Measurements from ENCODE around the gene SNRNP25.

DNA sequence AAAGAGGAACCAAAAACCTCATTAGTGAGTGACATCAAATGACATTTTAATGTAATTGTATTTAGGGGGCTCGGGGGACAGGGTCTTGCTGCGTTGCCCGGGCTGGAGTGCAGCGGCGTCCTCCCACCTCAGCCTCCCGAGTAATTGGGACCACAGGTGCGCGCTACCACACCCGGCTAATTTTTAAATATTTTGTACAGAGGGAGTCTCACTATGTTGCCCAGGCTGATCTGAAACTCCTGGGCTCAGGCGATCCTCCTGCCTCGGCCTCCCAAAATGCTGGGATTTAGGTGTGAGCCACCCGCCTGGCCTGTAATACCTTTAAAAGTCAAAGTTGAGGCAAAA is 581 bp downstream of the SNRNP25 start:
- TF ChIP-seq, protein P1, sequence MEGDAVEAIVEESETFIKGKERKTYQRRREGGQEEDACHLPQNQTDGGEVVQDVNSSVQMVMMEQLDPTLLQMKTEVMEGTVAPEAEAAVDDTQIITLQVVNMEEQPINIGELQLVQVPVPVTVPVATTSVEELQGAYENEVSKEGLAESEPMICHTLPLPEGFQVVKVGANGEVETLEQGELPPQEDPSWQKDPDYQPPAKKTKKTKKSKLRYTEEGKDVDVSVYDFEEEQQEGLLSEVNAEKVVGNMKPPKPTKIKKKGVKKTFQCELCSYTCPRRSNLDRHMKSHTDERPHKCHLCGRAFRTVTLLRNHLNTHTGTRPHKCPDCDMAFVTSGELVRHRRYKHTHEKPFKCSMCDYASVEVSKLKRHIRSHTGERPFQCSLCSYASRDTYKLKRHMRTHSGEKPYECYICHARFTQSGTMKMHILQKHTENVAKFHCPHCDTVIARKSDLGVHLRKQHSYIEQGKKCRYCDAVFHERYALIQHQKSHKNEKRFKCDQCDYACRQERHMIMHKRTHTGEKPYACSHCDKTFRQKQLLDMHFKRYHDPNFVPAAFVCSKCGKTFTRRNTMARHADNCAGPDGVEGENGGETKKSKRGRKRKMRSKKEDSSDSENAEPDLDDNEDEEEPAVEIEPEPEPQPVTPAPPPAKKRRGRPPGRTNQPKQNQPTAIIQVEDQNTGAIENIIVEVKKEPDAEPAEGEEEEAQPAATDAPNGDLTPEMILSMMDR (IDR thresholded peaks at IDR 0.05 in 2 of 3, conservative IDR thresholded peaks at IDR 0.05 in 1 of 3; ENCODE audit: insufficient read depth in 2 of 3, low read depth in 1 of 3, low read length in 3 of 3), result no peak
- TF ChIP-seq POLR2AphosphoS5 (IDR thresholded peaks at IDR 0.05; ENCODE audit: control insufficient read depth, insufficient read depth, low read depth, low read length), result no peak
- TF ChIP-seq, protein P2, sequence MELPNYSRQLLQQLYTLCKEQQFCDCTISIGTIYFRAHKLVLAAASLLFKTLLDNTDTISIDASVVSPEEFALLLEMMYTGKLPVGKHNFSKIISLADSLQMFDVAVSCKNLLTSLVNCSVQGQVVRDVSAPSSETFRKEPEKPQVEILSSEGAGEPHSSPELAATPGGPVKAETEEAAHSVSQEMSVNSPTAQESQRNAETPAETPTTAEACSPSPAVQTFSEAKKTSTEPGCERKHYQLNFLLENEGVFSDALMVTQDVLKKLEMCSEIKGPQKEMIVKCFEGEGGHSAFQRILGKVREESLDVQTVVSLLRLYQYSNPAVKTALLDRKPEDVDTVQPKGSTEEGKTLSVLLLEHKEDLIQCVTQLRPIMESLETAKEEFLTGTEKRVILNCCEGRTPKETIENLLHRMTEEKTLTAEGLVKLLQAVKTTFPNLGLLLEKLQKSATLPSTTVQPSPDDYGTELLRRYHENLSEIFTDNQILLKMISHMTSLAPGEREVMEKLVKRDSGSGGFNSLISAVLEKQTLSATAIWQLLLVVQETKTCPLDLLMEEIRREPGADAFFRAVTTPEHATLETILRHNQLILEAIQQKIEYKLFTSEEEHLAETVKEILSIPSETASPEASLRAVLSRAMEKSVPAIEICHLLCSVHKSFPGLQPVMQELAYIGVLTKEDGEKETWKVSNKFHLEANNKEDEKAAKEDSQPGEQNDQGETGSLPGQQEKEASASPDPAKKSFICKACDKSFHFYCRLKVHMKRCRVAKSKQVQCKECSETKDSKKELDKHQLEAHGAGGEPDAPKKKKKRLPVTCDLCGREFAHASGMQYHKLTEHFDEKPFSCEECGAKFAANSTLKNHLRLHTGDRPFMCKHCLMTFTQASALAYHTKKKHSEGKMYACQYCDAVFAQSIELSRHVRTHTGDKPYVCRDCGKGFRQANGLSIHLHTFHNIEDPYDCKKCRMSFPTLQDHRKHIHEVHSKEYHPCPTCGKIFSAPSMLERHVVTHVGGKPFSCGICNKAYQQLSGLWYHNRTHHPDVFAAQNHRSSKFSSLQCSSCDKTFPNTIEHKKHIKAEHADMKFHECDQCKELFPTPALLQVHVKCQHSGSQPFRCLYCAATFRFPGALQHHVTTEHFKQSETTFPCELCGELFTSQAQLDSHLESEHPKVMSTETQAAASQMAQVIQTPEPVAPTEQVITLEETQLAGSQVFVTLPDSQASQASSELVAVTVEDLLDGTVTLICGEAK (IDR thresholded peaks at IDR 0.05), result peak; percentile 27; the same call in 1 of the 2 replicates
- TF ChIP-seq, protein P2 (CRISPR knock-in tag; IDR thresholded peaks at IDR 0.05), result no peak
- TF ChIP-seq, protein P3, sequence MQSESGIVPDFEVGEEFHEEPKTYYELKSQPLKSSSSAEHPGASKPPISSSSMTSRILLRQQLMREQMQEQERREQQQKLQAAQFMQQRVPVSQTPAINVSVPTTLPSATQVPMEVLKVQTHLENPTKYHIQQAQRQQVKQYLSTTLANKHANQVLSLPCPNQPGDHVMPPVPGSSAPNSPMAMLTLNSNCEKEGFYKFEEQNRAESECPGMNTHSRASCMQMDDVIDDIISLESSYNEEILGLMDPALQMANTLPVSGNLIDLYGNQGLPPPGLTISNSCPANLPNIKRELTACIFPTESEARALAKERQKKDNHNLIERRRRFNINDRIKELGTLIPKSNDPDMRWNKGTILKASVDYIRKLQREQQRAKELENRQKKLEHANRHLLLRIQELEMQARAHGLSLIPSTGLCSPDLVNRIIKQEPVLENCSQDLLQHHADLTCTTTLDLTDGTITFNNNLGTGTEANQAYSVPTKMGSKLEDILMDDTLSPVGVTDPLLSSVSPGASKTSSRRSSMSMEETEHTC (IDR thresholded peaks at IDR 0.05), result no peak
- TF ChIP-seq ZNF175 (CRISPR knock-in tag; IDR thresholded peaks at IDR 0.05; ENCODE audit: low read depth), result no peak
- no peak for TF ChIP-seq GABPA (tag; conservative IDR thresholded peaks at IDR 0.05; ENCODE audit: low read depth)
- no peak for TF ChIP-seq ZFP36 (IDR thresholded peaks at IDR 0.05; ENCODE audit: low read depth, low read length, partially characterized antibody)
- TF ChIP-seq ZNF695 (CRISPR knock-in tag; IDR thresholded peaks at IDR 0.05), result no peak
- TF ChIP-seq CREM (IDR thresholded peaks at IDR 0.05; ENCODE audit: low read depth), result no peak
